HL-60 (cell line): Measurements from ENCODE around the gene SNRNP25.

Experiments
- DNase-seq, 2 experiments: peaks; one replicate each; pipeline ENCODE4 v3.0.0-alpha.2; 2010 to 2020; ENCODE audit warnings: low read depth in 1 of 2, low spot score in 1 of 2
- H3K27ac ChIP-seq: fragments of 250-450 bp; sonication (Bioruptor Pico); replicated peaks from 2 replicates; pipeline ENCODE4 v1.5.1; 2020; ENCODE audit warnings: mild to moderate bottlenecking, moderate library complexity
- H3K27me3 ChIP-seq: fragments of 250-450 bp; sonication (Bioruptor Pico); 2 replicates; pipeline ENCODE4 v1.5.1; 2021; ENCODE audit warnings: mild to moderate bottlenecking, moderate library complexity; ENCODE audit not compliant: insufficient read depth, poor library complexity, severe bottlenecking
- H3K4me3 ChIP-seq: replicated peaks from 2 replicates; pipeline ENCODE4 v1.5.1; 2011; ENCODE audit warnings: mild to moderate bottlenecking, control low read depth, low read length; ENCODE audit not compliant: insufficient read depth
- GABPA ChIP-seq: IDR thresholded peaks from 2 replicates; pipeline ENCODE4 v1.6.1; 2012; ENCODE audit warnings: low read depth
- POLR2AphosphoS5 ChIP-seq: IDR thresholded peaks from 2 replicates; pipeline ENCODE4 v1.6.1; 2012; ENCODE audit warnings: low read depth
- SPI1 ChIP-seq: IDR thresholded peaks from 2 replicates; pipeline ENCODE4 v1.6.1; 2012; ENCODE audit warnings: low read depth, mild to moderate bottlenecking, borderline replicate concordance
- TF ChIP-seq, protein P1 (sequence below): IDR thresholded peaks from 2 replicates; pipeline ENCODE4 v1.6.1; 2012; ENCODE audit warnings: low read depth; ENCODE audit not compliant: insufficient replicate concordance
- TF ChIP-seq, protein P2 (sequence below): IDR thresholded peaks from one replicate; pipeline ENCODE4 v1.5.1; 2011; ENCODE audit warnings: low read length, control low read depth, inconsistent platforms; ENCODE audit not compliant: insufficient read depth

The SNRNP25 gene

DNA sequence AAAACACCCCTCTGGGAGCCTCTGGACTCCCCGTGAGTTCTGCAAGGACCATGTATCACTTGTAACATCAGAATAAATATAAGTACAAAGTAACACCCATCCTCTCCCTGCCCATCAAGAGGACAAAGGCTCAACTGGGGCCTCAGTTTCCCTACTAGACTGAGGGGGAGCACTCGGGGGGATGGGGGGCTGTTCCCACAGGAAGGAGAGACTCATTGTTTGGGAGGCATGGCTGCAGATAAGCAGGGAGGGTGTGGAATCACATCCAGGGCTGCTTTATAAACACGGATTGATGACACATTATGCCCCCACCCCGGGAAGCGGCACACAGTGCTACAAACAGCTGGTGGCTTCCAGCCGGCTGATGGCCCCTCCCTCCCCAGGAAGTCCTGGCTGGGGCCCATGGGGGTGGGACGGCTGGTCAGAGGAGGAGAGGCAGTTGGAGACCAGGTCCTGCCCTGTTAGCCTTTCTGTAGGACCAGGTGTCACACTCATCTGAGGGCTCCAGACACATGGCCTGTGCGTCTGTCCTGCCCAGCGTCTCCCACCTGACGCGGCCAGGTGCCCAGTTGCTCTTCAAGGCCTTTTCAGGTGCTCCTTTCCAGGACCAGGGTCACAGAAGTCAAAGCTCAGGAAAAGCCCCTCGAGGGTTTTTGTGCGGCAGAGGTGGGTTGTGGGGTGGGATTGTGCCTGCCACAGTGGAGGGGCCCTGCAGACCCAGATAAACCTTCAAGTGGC, 23.1 kb downstream of the SNRNP25 start:
- peak; percentile 46 to 63 for DNase-seq
- TF ChIP-seq, protein P1, sequence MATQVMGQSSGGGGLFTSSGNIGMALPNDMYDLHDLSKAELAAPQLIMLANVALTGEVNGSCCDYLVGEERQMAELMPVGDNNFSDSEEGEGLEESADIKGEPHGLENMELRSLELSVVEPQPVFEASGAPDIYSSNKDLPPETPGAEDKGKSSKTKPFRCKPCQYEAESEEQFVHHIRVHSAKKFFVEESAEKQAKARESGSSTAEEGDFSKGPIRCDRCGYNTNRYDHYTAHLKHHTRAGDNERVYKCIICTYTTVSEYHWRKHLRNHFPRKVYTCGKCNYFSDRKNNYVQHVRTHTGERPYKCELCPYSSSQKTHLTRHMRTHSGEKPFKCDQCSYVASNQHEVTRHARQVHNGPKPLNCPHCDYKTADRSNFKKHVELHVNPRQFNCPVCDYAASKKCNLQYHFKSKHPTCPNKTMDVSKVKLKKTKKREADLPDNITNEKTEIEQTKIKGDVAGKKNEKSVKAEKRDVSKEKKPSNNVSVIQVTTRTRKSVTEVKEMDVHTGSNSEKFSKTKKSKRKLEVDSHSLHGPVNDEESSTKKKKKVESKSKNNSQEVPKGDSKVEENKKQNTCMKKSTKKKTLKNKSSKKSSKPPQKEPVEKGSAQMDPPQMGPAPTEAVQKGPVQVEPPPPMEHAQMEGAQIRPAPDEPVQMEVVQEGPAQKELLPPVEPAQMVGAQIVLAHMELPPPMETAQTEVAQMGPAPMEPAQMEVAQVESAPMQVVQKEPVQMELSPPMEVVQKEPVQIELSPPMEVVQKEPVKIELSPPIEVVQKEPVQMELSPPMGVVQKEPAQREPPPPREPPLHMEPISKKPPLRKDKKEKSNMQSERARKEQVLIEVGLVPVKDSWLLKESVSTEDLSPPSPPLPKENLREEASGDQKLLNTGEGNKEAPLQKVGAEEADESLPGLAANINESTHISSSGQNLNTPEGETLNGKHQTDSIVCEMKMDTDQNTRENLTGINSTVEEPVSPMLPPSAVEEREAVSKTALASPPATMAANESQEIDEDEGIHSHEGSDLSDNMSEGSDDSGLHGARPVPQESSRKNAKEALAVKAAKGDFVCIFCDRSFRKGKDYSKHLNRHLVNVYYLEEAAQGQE, result no peak
- TF ChIP-seq SPI1, result no peak
- Histone ChIP-seq H3K27ac (peak overlapping the region; percentile 72), H3K4me3 (peak overlapping the region; percentile 64; the same call in 1 of the 2 replicates), H3K27me3 (peaks cover 12% of the 10 kb centered on the region)

DNA sequence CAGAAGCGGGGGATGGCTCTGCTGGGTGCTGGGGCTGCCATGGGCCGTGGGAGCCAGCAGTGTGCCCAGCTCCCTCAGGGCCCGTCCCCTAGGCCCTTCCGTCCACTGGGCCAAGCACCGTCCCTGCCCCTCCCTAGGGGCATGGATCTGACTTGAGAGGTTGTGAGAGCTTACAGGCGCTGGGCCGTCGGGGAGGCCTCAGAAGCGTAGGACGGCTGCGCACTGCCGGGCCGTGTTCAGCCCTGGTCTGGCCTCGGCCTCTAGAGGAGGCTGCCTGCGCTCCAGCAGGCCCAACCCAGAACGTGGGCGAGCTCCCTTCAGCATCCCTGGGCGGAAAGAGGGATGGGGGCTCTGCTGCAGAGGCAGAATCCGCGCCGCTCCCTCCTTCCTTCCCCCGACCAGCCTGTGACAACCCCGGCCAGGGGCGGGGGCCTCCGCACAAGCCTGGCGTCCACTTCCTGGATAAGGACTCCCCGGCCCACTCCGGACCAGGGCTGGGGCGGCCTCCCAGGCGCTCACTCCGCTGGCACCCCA, 23.7 kb downstream of the SNRNP25 start:
- H3K27ac ChIP-seq, result peak overlapping the region; percentile 72
- DNase-seq, result peak in 1 of 2 experiments; percentile 32
- TF ChIP-seq GABPA, result no peak
- TF ChIP-seq, protein P2, sequence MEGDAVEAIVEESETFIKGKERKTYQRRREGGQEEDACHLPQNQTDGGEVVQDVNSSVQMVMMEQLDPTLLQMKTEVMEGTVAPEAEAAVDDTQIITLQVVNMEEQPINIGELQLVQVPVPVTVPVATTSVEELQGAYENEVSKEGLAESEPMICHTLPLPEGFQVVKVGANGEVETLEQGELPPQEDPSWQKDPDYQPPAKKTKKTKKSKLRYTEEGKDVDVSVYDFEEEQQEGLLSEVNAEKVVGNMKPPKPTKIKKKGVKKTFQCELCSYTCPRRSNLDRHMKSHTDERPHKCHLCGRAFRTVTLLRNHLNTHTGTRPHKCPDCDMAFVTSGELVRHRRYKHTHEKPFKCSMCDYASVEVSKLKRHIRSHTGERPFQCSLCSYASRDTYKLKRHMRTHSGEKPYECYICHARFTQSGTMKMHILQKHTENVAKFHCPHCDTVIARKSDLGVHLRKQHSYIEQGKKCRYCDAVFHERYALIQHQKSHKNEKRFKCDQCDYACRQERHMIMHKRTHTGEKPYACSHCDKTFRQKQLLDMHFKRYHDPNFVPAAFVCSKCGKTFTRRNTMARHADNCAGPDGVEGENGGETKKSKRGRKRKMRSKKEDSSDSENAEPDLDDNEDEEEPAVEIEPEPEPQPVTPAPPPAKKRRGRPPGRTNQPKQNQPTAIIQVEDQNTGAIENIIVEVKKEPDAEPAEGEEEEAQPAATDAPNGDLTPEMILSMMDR, result no peak
- TF ChIP-seq POLR2AphosphoS5, result no peak; the same call in 1 of the 2 replicates
- TF ChIP-seq SPI1, result no peak
- TF ChIP-seq, protein P1, result no peak
- peaks cover 8% of the 10 kb centered on the region for H3K27me3 ChIP-seq
- H3K4me3 ChIP-seq, result peak overlapping the region; percentile 64

DNA sequence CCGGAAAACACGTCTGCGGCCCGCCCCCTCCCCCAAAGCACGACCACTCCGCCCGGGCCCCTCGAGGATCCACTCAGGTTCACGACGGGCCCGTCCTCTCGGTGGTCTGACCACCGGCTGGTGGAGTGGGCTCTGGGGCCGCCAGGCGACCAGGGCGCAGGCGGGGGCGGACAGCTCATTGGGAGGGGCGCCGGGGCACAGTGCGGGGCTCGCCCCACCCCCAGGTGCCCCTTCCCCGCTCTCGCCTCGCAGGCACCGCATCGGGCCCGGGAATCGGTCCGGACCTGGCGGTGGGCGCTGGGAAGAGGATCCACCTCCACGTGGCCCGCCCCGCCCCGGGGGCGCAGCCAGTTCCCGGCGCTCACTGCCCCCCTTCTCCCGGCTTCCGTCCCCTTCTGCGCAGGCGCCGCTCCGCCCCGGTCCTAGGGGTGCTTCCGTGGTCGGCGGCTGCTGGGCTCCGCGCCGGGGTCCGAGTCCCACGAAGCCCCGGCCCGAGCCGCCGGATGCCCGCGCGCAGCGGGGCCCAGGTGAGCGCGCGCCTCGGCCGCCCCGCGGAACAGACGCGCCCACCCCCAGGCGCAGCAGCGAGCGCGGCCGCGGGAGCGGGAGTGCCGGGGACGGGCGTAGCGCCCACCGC, 24.3 kb downstream of the SNRNP25 start, which contains the start of gene MPG:
Gene MPG (plus strand): TSS at position 419 of the 637 bp plus-strand sequence. CDS start 85 bp downstream, at position 504.
- TF ChIP-seq, protein P2, result no peak
- TF ChIP-seq GABPA, result no peak
- TF ChIP-seq, protein P1, result no peak
- TF ChIP-seq POLR2AphosphoS5, result no peak; the same call in 1 of the 2 replicates
- TF ChIP-seq SPI1, result no peak
- peak within 1 kb of the TSS; percentile 64 for H3K4me3 ChIP-seq
- peak; percentile 76 to 83 for DNase-seq
- H3K27me3 ChIP-seq, result peaks cover 4% of the 10 kb centered on the region
- peak within 1 kb of the TSS; percentile 72 for H3K27ac ChIP-seq
